Posterior cingulate gyrus (tissue), 11 donors: Measurements from ENCODE around the gene TBC1D4.
A peak's percentile ranks its signal among the peaks of the same experiment; 100 is the strongest.

Source experiments
- DNase-seq, 10 donors: peaks; one replicate each; pipeline versions ENCODE4 v3.0.0 to v3.0.0-alpha.2; 2020 to 2021; ENCODE audit warnings: mixed read lengths in 3 of 10
- intact Hi-C: fragments of 100-400 bp; cut with DNase I; formaldehyde crosslinking; loops from one replicate; pipeline ENCODE4 v1.15.1; 2023

The TBC1D4 gene

DNA sequence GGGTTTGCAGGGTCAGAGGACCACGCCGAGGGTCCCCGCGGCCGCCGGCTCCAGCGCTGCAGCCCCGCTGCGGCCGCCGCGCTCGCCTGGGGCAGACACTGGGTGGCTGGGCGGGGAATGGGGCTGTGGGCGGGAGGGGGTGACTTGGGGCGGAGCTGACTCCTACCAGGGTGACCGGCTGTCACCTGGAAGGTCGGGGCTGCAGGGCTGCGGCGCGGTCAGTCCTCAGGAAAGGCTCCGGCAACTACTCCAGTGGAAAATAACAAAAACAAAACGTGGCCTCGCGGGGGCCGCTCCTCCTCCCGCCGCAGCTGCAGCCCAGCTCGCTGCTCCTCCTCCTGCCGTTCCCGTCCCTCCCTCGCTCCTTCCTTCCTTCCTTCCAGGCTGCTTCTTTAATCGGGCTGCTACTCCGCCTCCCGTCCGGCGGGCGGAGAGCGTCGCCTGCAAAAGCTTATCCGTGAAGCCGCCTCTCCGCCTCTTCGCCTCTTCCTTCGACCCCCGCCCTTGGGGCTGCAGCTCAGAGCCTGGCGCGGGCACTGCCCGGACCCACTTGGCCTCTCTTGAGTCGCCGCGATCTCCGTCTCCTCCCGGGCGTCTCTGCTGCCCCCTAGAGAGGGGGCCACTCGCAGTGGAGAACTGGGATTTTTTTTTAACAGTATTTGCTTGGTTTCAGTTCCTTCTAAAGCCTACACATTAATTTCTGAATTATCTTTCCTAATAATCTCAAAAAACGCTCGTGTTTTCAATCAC lies at the start of gene TBC1D4:
TBC1D4 (minus strand) TSS at position 100 of the 750 bp plus-strand sequence. CDS start 402 bp downstream, outside the sequence.
- DNase-seq: peak; percentile 64 to 95 (median 75)
- intact Hi-C loops: loop anchor here (5.0 kb wide), 2 partner anchors 65 to 110 kb away; partner anchors contain the start of gene UCHL3

GRCh38 chr13:75530549-75530961 lies 48.6 kb upstream of the TBC1D4 start:
- no peak for DNase-seq
- intact Hi-C loops: no loop called here

- intact Hi-C loops: no loop called here
- DNase-seq: no peak
Observed at GRCh38 chr13:75521956-75522355, 40.0 kb upstream of the TBC1D4 start.

- peak in 3 of 10 donors; percentile 56 to 84 (median 77) for DNase-seq
- intact Hi-C loops: no loop called here
Observed at GRCh38 chr13:75518439-75519088, 36.6 kb upstream of the TBC1D4 start.

GRCh38 chr13:75514080-75514995 lies 32.4 kb upstream of the TBC1D4 start:
- DNase-seq: no peak
- intact Hi-C loops: no loop called here

- intact Hi-C loops: no loop called here
- no peak for DNase-seq
Observed at GRCh38 chr13:75513271-75513670, 31.3 kb upstream of the TBC1D4 start.

GRCh38 chr13:75512253-75512652 lies 30.3 kb upstream of the TBC1D4 start:
- intact Hi-C loops: no loop called here

GRCh38 chr13:75511051-75511625 lies 29.2 kb upstream of the TBC1D4 start:
- intact Hi-C loops: no loop called here
- DNase-seq: no peak

More at GRCh38 chr13:75512253-75512652, 30.3 kb upstream of the TBC1D4 start:
- no peak for DNase-seq

DNA sequence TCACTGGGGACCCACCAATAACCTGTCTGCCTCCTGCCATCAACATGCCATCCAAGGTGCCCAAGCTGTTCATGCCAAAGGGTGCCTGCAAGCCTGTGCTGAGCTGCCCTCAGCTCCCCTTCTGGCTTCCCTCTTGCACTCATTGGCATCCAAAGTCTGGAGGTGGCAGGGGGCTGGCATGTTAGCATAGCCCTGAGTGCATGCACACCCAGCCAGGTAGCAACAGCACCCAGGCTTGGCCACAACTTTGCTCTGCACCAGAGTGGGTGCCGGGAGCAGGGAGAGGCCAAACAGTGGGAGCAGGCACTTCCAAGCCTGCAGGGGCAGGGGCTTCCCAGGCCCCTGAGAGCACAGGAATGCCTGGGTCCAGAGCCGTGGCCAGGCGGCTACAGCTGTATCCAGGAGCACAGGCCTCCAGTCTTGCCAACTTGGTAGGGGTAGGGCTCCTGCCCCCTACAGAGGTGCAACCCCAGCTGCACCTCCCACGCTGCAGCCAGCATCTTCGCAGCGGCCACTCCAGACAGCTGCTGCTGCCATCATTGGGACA lies 26.1 kb upstream of the TBC1D4 start:
- intact Hi-C loops: no loop called here
- DNase-seq: peak in 1 of 10 donors; percentile 55

DNA sequence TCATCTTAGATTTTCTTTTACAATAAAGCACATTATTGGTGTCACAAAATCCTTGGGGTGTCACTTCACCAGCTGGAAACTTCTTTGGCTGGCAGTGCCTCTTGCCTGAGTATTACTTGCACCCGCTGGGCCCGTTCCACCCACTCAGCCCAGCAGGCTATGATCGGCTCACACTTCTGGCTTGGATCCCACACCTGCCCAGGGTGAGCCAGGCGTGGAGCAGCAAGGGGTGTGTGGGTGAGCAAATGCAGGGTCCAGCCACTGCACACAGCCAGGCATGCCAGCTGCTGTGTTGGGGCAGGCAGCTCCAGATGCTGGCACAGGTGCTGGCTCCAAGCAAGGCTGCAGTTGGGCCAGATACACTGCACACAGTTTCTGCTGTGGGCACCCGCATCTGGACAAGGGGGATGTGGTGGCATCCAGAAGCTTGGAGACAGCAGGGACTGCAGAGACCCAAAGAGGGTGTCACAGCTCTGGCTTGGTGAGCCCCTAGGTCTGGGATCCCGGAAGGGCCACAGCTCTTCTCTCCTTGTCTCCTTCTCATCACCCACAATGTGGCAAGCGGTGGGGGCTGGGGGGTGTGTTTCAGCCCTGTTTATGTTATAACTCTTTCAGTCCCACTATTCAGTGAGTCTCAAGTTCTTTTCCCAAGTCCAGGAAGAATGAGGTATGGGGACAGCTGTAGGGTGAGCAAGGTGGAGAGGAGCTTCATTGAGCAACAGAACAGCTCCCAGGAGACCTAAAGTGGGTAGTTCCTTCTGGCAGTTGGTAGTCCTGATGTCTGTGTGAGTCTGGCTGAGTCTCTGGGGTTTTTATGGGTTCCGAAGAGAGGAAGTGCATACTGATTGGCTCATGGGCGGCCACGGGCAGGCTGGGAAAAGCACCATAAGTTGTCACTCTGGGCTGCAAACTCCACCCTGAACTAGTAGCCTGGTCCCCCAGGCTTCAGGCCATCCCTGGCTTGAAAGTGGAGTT lies 25.3 kb upstream of the TBC1D4 start:
- peak in 2 of 10 donors; percentile 69 to 74 for DNase-seq
- intact Hi-C loops: no loop called here

GRCh38 chr13:75506018-75506417 lies 24.0 kb upstream of the TBC1D4 start:
- no peak for DNase-seq
- intact Hi-C loops: no loop called here

DNA sequence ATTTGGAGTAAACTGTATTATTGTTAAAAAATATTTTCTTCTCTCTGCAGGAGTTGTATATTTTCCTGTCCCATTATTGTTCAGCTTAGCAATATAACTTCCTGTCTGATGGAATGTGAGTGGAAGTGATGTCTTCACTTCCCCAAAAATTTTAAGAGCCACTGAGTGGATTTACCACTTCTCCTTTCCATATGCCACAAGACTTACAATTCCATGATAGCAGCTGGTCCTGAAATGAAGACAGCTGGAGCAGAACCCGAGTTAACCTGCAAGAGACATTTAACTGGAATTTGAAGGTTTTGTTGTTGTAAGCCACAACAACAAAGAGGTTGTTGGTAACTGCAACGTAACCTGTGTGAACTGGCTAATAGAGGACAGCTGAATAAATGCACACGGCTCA lies 23.4 kb upstream of the TBC1D4 start:
- DNase-seq: no peak
- intact Hi-C loops: no loop called here

DNA sequence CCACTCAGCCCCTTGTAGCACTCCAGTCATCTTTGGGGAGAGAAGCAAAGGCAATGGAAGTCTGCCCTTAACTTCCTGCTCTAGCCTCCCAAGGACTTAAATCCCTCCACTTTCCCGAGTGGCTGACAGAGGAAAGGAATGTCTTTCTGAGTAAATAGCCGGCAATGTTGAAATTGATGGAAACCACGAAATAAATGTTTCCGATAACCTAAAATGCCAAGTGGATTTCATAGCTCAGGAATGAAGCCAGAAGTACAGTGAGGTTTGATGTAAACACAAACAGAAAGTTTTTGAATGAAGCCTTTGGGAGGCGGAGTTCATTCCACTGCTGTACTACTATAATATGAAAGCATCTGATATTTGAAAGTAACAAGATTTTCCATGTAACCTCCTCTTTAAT lies 14.0 kb upstream of the TBC1D4 start:
- DNase-seq: no peak
- intact Hi-C loops: no loop called here

DNA sequence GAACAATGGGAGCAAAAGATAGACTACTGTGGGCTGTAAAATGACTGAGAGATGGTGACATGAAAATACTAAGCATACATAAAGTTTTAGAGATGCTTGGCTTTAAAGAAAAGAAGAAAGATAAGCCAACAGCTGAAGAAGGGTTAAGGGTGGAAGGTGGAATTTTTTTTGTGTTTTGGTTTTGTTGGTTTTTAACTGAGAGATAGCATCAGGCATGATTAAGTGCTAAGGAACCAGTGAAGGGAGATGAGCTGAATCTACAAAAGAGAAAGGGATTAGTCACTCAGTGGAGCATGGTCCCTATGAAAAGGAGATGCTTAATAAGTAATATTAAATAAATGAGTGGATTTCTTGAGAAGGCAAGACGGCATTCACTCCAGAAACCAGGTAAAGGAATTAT lies 12.5 kb upstream of the TBC1D4 start:
- no peak for DNase-seq
- intact Hi-C loops: no loop called here

DNA sequence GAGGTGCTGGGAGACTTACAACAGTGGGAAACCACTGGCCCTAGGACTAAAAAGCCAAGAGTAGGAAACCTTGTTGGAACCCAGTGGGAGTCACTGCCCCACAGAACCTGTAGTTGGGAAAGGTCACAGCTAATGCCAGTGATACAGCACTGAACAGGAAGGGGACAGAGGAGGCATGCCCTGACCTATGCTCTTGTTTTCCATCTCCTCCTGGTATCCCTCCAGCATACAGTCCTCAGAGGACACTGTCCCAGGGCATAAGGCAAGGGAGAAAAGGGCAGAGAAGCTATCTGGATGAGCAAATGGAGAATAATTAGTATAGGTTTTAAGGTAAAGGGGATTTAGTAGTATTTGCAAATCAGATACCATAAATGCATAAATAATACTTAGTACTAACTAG lies 11.2 kb upstream of the TBC1D4 start:
- intact Hi-C loops: no loop called here
- DNase-seq: no peak

DNA sequence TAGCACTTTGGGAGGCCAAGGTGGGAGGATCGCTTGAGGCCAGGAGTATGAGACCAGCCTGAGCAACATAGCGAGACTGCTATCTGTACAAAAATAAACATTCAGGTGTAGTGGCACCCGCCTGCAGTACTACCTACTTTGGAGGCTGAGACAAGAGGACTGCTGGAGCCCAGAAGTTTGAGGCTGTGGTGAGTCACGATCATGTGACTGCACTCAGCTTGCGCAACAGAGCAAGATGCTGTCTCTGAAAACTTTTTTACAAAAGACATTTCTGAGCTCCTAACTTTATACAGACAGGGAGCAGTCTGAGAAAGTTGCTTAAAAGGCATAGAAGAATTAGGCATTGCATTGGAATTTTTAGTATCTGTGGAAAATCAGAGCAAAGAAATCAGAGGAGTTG lies 10.4 kb upstream of the TBC1D4 start:
- intact Hi-C loops: no loop called here
- peak in 1 of 10 donors; percentile 30 for DNase-seq

DNA sequence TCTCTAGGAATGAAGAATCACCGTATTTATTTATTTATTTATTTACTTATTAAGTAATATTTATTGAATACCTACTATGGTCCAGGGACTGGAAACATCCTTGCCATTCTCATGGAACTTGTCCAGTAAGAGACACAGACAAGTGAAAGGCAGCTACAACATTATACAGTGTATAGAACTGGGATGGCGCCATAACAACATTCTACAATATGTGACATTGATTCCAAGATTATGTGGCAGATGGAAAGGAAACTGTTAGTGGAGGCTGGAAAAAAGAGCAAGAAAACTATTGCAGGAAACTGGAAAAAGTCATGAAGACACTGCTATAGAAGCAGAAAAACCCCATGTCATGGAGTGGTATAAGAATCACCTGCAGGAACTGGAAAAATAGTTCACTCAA lies 9.4 kb upstream of the TBC1D4 start:
- DNase-seq: no peak
- intact Hi-C loops: no loop called here

DNA sequence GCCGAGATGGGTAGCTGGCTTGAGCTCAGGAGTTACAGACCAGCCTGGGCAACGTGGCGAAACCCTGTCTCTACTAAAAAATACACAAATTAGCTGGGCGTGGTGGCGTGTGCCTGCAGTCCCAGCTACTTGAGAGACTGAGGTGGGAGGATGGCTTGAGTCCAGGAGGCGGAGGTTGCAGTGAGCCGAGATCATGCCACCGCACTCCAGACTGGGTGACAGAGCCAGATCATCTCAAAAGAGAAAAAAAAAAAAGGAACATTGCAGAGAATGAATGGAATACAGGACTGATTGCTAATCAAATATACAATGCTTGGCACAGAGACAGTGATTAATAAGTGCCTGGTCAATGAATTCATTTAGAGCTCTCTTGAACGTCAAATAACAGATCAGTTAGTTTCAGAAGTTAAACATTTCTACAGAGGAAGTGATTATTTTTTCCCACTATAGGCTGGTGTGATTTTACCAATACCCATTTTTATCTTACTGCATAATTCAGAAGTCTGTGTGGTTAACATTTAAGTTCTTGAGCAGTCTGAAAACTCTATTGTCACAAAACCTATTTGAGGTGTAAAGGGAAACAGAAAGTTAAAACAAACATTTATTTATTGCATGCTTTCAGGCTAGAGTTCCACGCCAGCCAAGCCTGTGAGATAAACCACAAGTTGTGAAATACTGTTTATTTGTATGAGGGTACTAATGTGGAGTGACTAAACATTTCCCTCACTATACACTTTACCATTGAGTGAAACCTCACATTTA lies 7.7 kb upstream of the TBC1D4 start:
- DNase-seq: no peak
- intact Hi-C loops: no loop called here
